ENCODE results near the gene KIF21A.

The KIF21A gene

DNA sequence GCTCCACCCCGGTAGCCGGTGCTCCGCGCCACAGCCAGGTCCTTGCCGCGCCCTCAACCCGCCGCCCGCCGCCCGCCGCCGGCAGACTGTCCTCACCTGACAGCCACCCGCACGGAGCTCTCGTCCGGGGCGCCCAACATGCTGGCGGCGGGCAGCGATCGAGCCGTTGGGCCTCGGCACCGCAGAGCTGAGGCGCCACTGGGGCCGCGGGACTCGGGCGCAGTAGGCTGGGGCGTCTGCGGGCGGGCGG is 164 bp downstream of the KIF21A start:
- H3K79me2 ChIP-seq = no peaks in the 10 kb centered on the region
- no peaks in the 10 kb centered on the region for H3K9me3 ChIP-seq (ENCODE audit: control insufficient read depth, low read length)
- peak overlapping the region; percentile 81 for H3K27ac ChIP-seq
- no peaks in the 10 kb centered on the region for H3K27me3 ChIP-seq (ENCODE audit: control insufficient read depth, insufficient read depth, low read length)
- H3K36me3 ChIP-seq (ENCODE audit: control insufficient read depth, insufficient read depth, low read length) = no peaks in the 10 kb centered on the region
- TF ChIP-seq, protein P1, sequence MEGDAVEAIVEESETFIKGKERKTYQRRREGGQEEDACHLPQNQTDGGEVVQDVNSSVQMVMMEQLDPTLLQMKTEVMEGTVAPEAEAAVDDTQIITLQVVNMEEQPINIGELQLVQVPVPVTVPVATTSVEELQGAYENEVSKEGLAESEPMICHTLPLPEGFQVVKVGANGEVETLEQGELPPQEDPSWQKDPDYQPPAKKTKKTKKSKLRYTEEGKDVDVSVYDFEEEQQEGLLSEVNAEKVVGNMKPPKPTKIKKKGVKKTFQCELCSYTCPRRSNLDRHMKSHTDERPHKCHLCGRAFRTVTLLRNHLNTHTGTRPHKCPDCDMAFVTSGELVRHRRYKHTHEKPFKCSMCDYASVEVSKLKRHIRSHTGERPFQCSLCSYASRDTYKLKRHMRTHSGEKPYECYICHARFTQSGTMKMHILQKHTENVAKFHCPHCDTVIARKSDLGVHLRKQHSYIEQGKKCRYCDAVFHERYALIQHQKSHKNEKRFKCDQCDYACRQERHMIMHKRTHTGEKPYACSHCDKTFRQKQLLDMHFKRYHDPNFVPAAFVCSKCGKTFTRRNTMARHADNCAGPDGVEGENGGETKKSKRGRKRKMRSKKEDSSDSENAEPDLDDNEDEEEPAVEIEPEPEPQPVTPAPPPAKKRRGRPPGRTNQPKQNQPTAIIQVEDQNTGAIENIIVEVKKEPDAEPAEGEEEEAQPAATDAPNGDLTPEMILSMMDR (IDR thresholded peaks at IDR 0.05) = no peak
- peak overlapping the region; percentile 62 for H3K9ac ChIP-seq
- H3K4me3 ChIP-seq (ENCODE audit: low read depth, low read length) = peak overlapping the region; percentile 64
- peak overlapping the region; percentile 93 for H2AFZ ChIP-seq
- H3K4me1 ChIP-seq = no peaks in the 10 kb centered on the region
- peak overlapping the region; percentile 77 for H3K4me2 ChIP-seq (ENCODE audit: low read length)

DNA sequence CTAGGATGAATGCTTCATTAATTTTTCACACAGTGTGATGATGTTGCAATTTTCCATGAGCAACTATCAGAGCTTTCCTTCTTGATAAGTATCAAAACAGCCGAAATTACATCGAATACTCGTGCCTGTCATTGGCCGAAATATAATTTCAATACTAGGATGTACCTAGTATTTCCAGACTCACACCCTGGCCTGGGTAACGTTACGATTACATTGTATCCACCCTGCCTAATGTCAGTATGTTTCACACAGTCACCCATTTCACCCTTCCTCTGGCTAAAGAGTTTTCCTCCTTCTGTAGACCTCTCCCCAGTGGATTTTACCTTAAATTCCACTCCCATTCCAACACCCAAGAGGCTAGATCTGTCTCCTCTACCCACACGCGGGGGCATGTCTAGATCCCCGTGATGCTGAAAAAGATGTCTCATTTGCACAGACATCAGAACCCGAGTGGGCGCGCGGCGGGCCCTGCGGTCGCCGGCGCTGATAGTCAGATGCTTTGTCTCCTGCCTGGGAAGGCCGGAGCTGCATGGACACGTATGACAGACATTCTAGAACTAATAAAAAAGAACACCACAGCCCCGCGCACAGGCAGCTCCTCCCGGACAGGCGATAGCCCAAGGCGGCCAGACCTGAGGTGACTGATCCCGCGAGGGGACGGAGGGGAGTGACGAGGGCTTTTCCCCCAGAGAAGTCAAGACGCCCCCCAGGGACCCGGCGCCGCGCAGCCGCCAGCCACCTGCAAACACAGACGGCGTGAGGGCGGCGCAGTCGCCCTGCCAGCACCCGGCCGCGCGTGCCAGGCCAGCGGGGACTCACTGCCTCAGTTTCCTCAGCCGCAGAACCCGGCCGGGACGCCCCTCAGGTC is 723 bp downstream of the KIF21A start:
- H3K27ac ChIP-seq = peak overlapping the region; percentile 81
- H3K9me3 ChIP-seq (ENCODE audit: control insufficient read depth, low read length) = no peaks in the 10 kb centered on the region
- H3K36me3 ChIP-seq (ENCODE audit: control insufficient read depth, insufficient read depth, low read length) = no peaks in the 10 kb centered on the region
- H3K4me1 ChIP-seq = no peaks in the 10 kb centered on the region
- no peaks in the 10 kb centered on the region for H3K27me3 ChIP-seq (ENCODE audit: control insufficient read depth, insufficient read depth, low read length)
- H3K4me2 ChIP-seq (ENCODE audit: low read length) = peak overlapping the region; percentile 77
- TF ChIP-seq, protein P1 (IDR thresholded peaks at IDR 0.05) = no peak
- H3K9ac ChIP-seq = peak overlapping the region; percentile 62
- H3K4me3 ChIP-seq (ENCODE audit: low read depth, low read length) = peak overlapping the region; percentile 64
- H2AFZ ChIP-seq = peak overlapping the region; percentile 93
- peaks cover 3% of the 10 kb centered on the region for H3K79me2 ChIP-seq

DNA sequence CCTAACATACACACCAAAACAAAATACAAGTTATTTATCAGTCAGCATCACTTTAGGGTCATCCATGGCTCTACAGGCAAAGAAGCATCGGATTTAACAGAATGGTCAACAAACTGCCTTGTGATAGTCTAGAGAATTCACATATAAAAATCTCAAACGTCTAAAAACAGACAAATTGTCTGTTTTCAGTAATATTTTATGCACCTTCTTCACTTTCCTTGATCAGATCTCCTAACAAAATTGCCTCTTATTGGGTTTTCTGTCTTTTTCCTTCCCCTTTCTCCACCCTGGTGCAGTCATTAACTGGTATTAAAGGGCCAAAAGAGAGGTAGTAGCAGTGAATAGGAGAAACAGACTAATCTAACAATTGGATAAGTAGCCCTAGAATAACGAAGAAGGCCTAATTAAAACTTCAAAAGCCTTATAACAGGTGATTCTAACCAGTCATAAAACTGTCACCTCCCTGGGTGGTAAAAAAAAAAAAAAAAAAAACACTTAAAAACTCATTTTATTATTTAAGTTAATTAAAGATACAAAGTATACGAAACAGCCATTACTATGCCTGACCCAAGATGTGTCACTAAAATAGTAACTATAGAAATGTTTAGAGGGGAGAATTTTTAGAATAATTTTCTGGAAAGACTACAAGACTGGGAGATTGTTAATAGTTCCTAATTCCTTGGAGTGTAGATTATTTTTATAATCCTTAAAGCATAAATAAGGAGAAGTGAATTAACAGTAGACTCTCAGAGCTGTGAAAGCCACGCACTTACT is 1.5 kb downstream of the KIF21A start:
- no peak overlapping the region for H3K27ac ChIP-seq
- peak overlapping the region; percentile 93 for H2AFZ ChIP-seq
- H3K9ac ChIP-seq = no peak overlapping the region
- no peaks in the 10 kb centered on the region for H3K36me3 ChIP-seq (ENCODE audit: control insufficient read depth, insufficient read depth, low read length)
- H3K4me1 ChIP-seq = no peaks in the 10 kb centered on the region
- TF ChIP-seq, protein P1 (IDR thresholded peaks at IDR 0.05) = no peak
- H3K9me3 ChIP-seq (ENCODE audit: control insufficient read depth, low read length) = no peaks in the 10 kb centered on the region
- H3K4me3 ChIP-seq (ENCODE audit: low read depth, low read length) = peak overlapping the region; percentile 64
- no peaks in the 10 kb centered on the region for H3K27me3 ChIP-seq (ENCODE audit: control insufficient read depth, insufficient read depth, low read length)
- H3K4me2 ChIP-seq (ENCODE audit: low read length) = peak overlapping the region; percentile 77
- peaks cover 9% of the 10 kb centered on the region for H3K79me2 ChIP-seq

DNA sequence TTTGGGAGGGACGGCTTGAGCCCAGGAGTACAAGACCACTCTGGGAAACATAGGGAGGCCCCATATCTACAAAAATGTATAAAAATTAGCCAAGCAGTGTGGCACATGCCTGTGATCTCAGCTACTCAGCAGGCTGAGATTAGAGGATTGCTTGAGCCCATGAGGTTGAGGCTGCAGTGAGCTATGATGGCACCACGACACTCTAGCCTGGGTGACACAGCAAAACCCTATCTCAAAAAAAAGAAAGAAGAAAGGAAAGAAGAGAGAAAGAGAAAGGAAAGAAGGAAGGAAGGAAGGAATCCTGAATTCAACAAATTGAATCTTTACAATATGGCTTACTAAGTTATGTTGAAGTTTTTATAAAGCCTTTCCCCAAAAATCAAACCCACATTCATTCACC is 2.1 kb downstream of the KIF21A start:
- TF ChIP-seq, protein P1 (IDR thresholded peaks at IDR 0.05) = no peak

More for the DNA sequence above, 2.1 kb downstream of the KIF21A start:
- Histone ChIP-seq H3K4me1 (no peaks in the 10 kb centered on the region), H3K27me3 (ENCODE audit: control insufficient read depth, insufficient read depth, low read length) (no peaks in the 10 kb centered on the region), H3K9ac (no peak overlapping the region), H2AFZ (no peak overlapping the region), H3K4me2 (ENCODE audit: low read length) (no peak overlapping the region), H3K4me3 (ENCODE audit: low read depth, low read length) (no peak overlapping the region), H3K79me2 (peaks cover 9% of the 10 kb centered on the region), H3K27ac (no peak overlapping the region), H3K36me3 (ENCODE audit: control insufficient read depth, insufficient read depth, low read length) (no peaks in the 10 kb centered on the region), H3K9me3 (ENCODE audit: control insufficient read depth, low read length) (no peaks in the 10 kb centered on the region)

Measured in parathyroid adenoma (tissue), 2 donors.